Smooth muscle cell (in vitro differentiated cells): ENCODE measurements around the gene SNX21. TPM values are rescaled to one million over a fixed set of nuclear protein-coding genes. Genes with fewer than 3 reads are reported as not detected.

Experiments used
- DNase-seq: peaks from one replicate; lab custom pipeline; 2025; ENCODE audit not compliant: unreplicated experiment; lab: John Stamatoyannopoulos, UW
- H2AFZ ChIP-seq: fragments of 200-600 bp; sonication (generic); 2 replicates; pipeline ENCODE4 v1.6.0; 2016; ENCODE audit warnings: antibody characterized with exemption, low read depth, mild to moderate bottlenecking
- H3F3A ChIP-seq: fragments of 200-600 bp; sonication (generic); 2 replicates; pipeline ENCODE4 v1.6.0; 2017; ENCODE audit warnings: antibody characterized with exemption, low read depth
- H3K27ac ChIP-seq: fragments of 200-600 bp; sonication (generic); 2 replicates; pipeline ENCODE4 v1.5.1; 2016; ENCODE audit warnings: low read depth, mild to moderate bottlenecking
- H3K27me3 ChIP-seq: fragments of 200-600 bp; sonication (generic); 2 replicates; pipeline ENCODE4 v1.6.1; 2016; ENCODE audit warnings: low read depth, mild to moderate bottlenecking
- H3K36me3 ChIP-seq: fragments of 200-600 bp; sonication (generic); 2 replicates; pipeline ENCODE4 v1.5.1; 2016; ENCODE audit warnings: low read depth
- H3K4me1 ChIP-seq: fragments of 200-600 bp; sonication (generic); 2 replicates; pipeline ENCODE4 v1.5.1; 2016; ENCODE audit warnings: low read depth
- H3K4me2 ChIP-seq: fragments of 200-600 bp; sonication (generic); 2 replicates; pipeline ENCODE4 v1.6.0; 2016; ENCODE audit warnings: mild to moderate bottlenecking
- H3K4me3 ChIP-seq: fragments of 200-600 bp; sonication (generic); 2 replicates; pipeline ENCODE4 v1.5.1; 2016; ENCODE audit warnings: mild to moderate bottlenecking
- H3K79me2 ChIP-seq: fragments of 200-600 bp; sonication (generic); 2 replicates; pipeline ENCODE4 v1.6.0; 2016; ENCODE audit warnings: low read depth, mild to moderate bottlenecking
- H3K9ac ChIP-seq: fragments of 200-600 bp; sonication (generic); 2 replicates; pipeline ENCODE4 v1.6.0; 2016; ENCODE audit warnings: low read depth
- H3K9me3 ChIP-seq: fragments of 200-600 bp; sonication (generic); replicated peaks from 2 replicates; pipeline ENCODE4 v1.5.1; 2016; ENCODE audit warnings: low read depth
- H4K20me1 ChIP-seq: fragments of 200-600 bp; sonication (generic); 2 replicates; pipeline ENCODE4 v1.6.0; 2016; ENCODE audit warnings: low read depth
- CTCF ChIP-seq: fragments of 200-600 bp; sonication (generic); IDR thresholded peaks from 2 replicates; pipeline ENCODE4 v1.5.1; 2017; ENCODE audit warnings: borderline replicate concordance, mild to moderate bottlenecking, antibody characterized with exemption; ENCODE audit not compliant: insufficient read depth, poor library complexity, severe bottlenecking
- WGBS: methylation state at CpG from one replicate; pipeline ENCODE4 v1.1.7; 2016; ENCODE audit warnings: low lambda C conversion rate; 5-methylcytosine and 5-hydroxymethylcytosine counted together
- polyA plus RNA-seq: library from polyadenylated mRNA; unstranded; fragments of >200 nt; fragmentation: Nextera tagmentation; extraction: Ambion mirVana; gene quantifications from 2 replicates; pipeline ENCODE4 v1.2.1, GENCODE V29; 2016
- total RNA-seq: library from RNA; depleted of rRNA; stranded (reverse); fragments of >200 nt; gene quantifications from 2 replicates; pipeline ENCODE4 v1.2.3, GENCODE V29; 2014

Gene SNX21
- total and polyA plus RNA-seq, 2 experiments from 2014 or later = 14.4 to 14.7 TPM

GRCh38 chr20:45832619-45833018 lies 980 bp upstream of the SNX21 start:
- no peak overlapping the region for H3K4me3 ChIP-seq
- H3K27ac ChIP-seq = no peak overlapping the region
- no peaks in the 10 kb centered on the region for H3K36me3 ChIP-seq
- 96% methylated on average over 4 of the region's 4 CpGs for WGBS
- no peaks in the 10 kb centered on the region for H3K27me3 ChIP-seq
- H3K9me3 ChIP-seq = no peaks in the 10 kb centered on the region
- H4K20me1 ChIP-seq = peaks cover 4% of the 10 kb centered on the region
- H3K79me2 ChIP-seq = no peaks in the 10 kb centered on the region
- no peak overlapping the region for H2AFZ ChIP-seq
- H3K9ac ChIP-seq = no peak overlapping the region
- H3F3A ChIP-seq = peaks cover 11% of the 10 kb centered on the region
- H3K4me2 ChIP-seq = peak overlapping the region; percentile 99
- TF ChIP-seq CTCF = no peak
- peaks cover 10% of the 10 kb centered on the region for H3K4me1 ChIP-seq
- DNase-seq = no peak

- no peak for TF ChIP-seq CTCF
- DNase-seq = peak; percentile 80
Measured at GRCh38 chr20:45833883-45834796, 541 bp downstream of the SNX21 start.

GRCh38 chr20:45834797-45835161 lies 1.2 kb downstream of the SNX21 start:
- no peaks in the 10 kb centered on the region for H3K9me3 ChIP-seq
- peaks cover 6% of the 10 kb centered on the region for H4K20me1 ChIP-seq
- H3F3A ChIP-seq = peaks cover 11% of the 10 kb centered on the region
- TF ChIP-seq CTCF = no peak
- H3K9ac ChIP-seq = no peak overlapping the region
- peaks cover 5% of the 10 kb centered on the region for H3K4me1 ChIP-seq
- H3K27me3 ChIP-seq = no peaks in the 10 kb centered on the region
- H3K27ac ChIP-seq = no peak overlapping the region
- H3K36me3 ChIP-seq = no peaks in the 10 kb centered on the region
- 93% methylated on average over 14 of the region's 14 CpGs for WGBS
- no peak for DNase-seq
- no peak overlapping the region for H2AFZ ChIP-seq
- peak overlapping the region; percentile 88 for H3K4me3 ChIP-seq
- H3K4me2 ChIP-seq = peak overlapping the region; percentile 99
- H3K79me2 ChIP-seq = no peaks in the 10 kb centered on the region

More at GRCh38 chr20:45833883-45834796, 541 bp downstream of the SNX21 start:
- Histone ChIP-seq H3K27me3 (no peaks in the 10 kb centered on the region), H3K9me3 (no peaks in the 10 kb centered on the region), H3K9ac (peak overlapping the region; percentile 42), H3K4me2 (peak overlapping the region; percentile 99), H3K79me2 (no peaks in the 10 kb centered on the region), H3K4me3 (peak overlapping the region; percentile 88), H4K20me1 (peaks cover 4% of the 10 kb centered on the region), H3K27ac (peak overlapping the region; percentile 46), H3K4me1 (peaks cover 5% of the 10 kb centered on the region), H3K36me3 (no peaks in the 10 kb centered on the region), H2AFZ (peak overlapping the region; percentile 93), H3F3A (peaks cover 11% of the 10 kb centered on the region)
- 6% methylated on average over 53 of the region's 71 CpGs for WGBS
